ENCODE measurements around the gene PLCH1. TPM values are rescaled to one million over a fixed set of nuclear protein-coding genes. Genes with fewer than 3 reads are reported as not detected.

PLCH1 gene
- total and polyA plus RNA-seq, 2 donors (not counting 1 experiment from before 2014, with no cell fraction given) = 0.27 TPM; not detected in 1

- ATAC-seq (ENCODE audit: low read depth) (no peak), DNase-seq (no peak)
- Mint-ChIP-seq H3K9me3 (ENCODE audit: insufficient read depth) (no peaks in the 10 kb centered on the region), H3K27me3 (no peaks in the 10 kb centered on the region), H3K4me3 (no peak overlapping the region), H3K4me1 (peaks cover 5% of the 10 kb centered on the region), H3K27ac (no peak overlapping the region)
- Histone ChIP-seq H3K9me3 (ENCODE audit: control extremely low read depth in 1 of 3, control insufficient read depth in 2 of 3, insufficient read depth in 1 of 3, low read length in 2 of 3) (no peaks in the 10 kb centered on the region), H4K20me1 (ENCODE audit: control insufficient read depth, insufficient read depth, low read length, poor library complexity, severe bottlenecking) (no peaks in the 10 kb centered on the region), H3K36me3 (replicated peaks in 1 of 2; ENCODE audit: control extremely low read depth in 1 of 2, control insufficient read depth in 1 of 2, extremely low read depth in 1 of 2, insufficient read depth in 2 of 2, low read length in 1 of 2) (no peaks in the 10 kb centered on the region), H2AFZ (ENCODE audit: insufficient read depth, low read depth, low read length, poor library complexity, severe bottlenecking) (no peak overlapping the region), H3K4me3 (ENCODE audit: control extremely low read depth in 1 of 5, extremely low read depth in 1 of 5, insufficient read depth in 1 of 5, low read depth in 2 of 5, low read length in 4 of 5) (no peak overlapping the region), H3K27me3 (replicated peaks in 1 of 4; ENCODE audit: control extremely low read depth in 1 of 4, control insufficient read depth in 3 of 4, insufficient read depth in 4 of 4, low read length in 3 of 4) (no peaks in the 10 kb centered on the region), H3K4me1 (ENCODE audit: control insufficient read depth in 2 of 2, insufficient read depth in 2 of 2, low read length in 2 of 2) (no peaks in the 10 kb centered on the region), H3K4me2 (replicated peaks; ENCODE audit: low read depth, low read length, poor library complexity, severe bottlenecking) (no peak overlapping the region), H3K79me2 (ENCODE audit: control insufficient read depth, insufficient read depth, low read length) (no peaks in the 10 kb centered on the region), H3K27ac (ENCODE audit: low read length in 2 of 2) (no peak overlapping the region), H3K9ac (ENCODE audit: low read length) (no peak overlapping the region)
- intact Hi-C loops (cut with micrococcal nuclease) = no loop called here
- no peak for TF ChIP-seq CTCF (IDR thresholded peaks at IDR 0.05)
- TF ChIP-seq EZH2 (IDR thresholded peaks at IDR 0.05; ENCODE audit: borderline replicate concordance, insufficient read depth, low read depth, low read length, poor library complexity, severe bottlenecking) = no peak
- 64% methylated on average over 1 of the region's 3 CpGs for WGBS (ENCODE audit: insufficient coverage)
- CTCF ChIA-PET = interaction anchor here (0.9 to 1.3 kb wide), 2 partner anchors 9 to 379 kb away, joined by 3 to 5 read pairs; no protein-coding TSS in a partner anchor
- POLR2A ChIA-PET = no interaction called here
These were observed 410.5 kb downstream of the PLCH1 start for GRCh38 chr3:155334215-155334913.

DNA sequence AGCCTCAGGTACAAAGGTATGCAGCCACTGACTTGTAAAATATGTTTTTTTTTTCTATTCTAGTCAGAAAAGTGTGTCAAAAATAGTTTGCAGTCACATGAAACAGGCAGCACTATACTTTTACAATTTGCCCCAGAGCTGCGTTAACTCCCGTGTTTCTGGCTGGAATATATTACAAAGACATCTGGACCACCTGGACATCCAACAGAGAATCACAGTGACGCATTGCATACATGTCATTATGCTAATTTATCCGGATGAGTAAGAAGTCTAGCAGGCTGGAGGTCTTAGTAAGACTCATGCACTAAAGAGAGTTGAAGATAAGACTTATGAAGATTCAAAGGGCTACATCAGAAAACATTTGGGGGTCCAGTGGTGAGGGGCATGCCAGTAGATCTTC lies 412.2 kb downstream of the PLCH1 start:
- H3K4me3 ChIP-seq (ENCODE audit: control extremely low read depth in 1 of 5, extremely low read depth in 1 of 5, insufficient read depth in 1 of 5, low read depth in 2 of 5, low read length in 4 of 5) = no peak overlapping the region
- CTCF ChIA-PET = no interaction called here
- peaks cover 5% of the 10 kb centered on the region for H3K4me1 Mint-ChIP-seq
- H2AFZ ChIP-seq (ENCODE audit: insufficient read depth, low read depth, low read length, poor library complexity, severe bottlenecking) = no peak overlapping the region
- no peak overlapping the region for H3K4me3 Mint-ChIP-seq
- DNase-seq = no peak
- 93% methylated on average over 2 of the region's 4 CpGs for WGBS (ENCODE audit: insufficient coverage)
- no peak overlapping the region for H3K27ac ChIP-seq (ENCODE audit: low read length in 2 of 2)
- ATAC-seq (ENCODE audit: low read depth) = no peak
- no peaks in the 10 kb centered on the region for H3K9me3 ChIP-seq (ENCODE audit: control extremely low read depth in 1 of 3, control insufficient read depth in 2 of 3, insufficient read depth in 1 of 3, low read length in 2 of 3)
- intact Hi-C loops (cut with micrococcal nuclease) = no loop called here
- no peaks in the 10 kb centered on the region for H3K79me2 ChIP-seq (ENCODE audit: control insufficient read depth, insufficient read depth, low read length)
- POLR2A ChIA-PET = no interaction called here
- no peaks in the 10 kb centered on the region for H3K4me1 ChIP-seq (ENCODE audit: control insufficient read depth in 2 of 2, insufficient read depth in 2 of 2, low read length in 2 of 2)
- no peak for TF ChIP-seq CTCF (IDR thresholded peaks at IDR 0.05)
- TF ChIP-seq EZH2 (IDR thresholded peaks at IDR 0.05; ENCODE audit: borderline replicate concordance, insufficient read depth, low read depth, low read length, poor library complexity, severe bottlenecking) = no peak
- no peaks in the 10 kb centered on the region for H3K27me3 Mint-ChIP-seq
- no peak overlapping the region for H3K9ac ChIP-seq (ENCODE audit: low read length)
- no peaks in the 10 kb centered on the region for H3K36me3 ChIP-seq (replicated peaks in 1 of 2; ENCODE audit: control extremely low read depth in 1 of 2, control insufficient read depth in 1 of 2, extremely low read depth in 1 of 2, insufficient read depth in 2 of 2, low read length in 1 of 2)
- no peak overlapping the region for H3K27ac Mint-ChIP-seq
- H3K9me3 Mint-ChIP-seq (ENCODE audit: insufficient read depth) = no peaks in the 10 kb centered on the region
- H3K27me3 ChIP-seq (replicated peaks in 1 of 4; ENCODE audit: control extremely low read depth in 1 of 4, control insufficient read depth in 3 of 4, insufficient read depth in 4 of 4, low read length in 3 of 4) = no peaks in the 10 kb centered on the region
- H4K20me1 ChIP-seq (ENCODE audit: control insufficient read depth, insufficient read depth, low read length, poor library complexity, severe bottlenecking) = no peaks in the 10 kb centered on the region
- no peak overlapping the region for H3K4me2 ChIP-seq (replicated peaks; ENCODE audit: low read depth, low read length, poor library complexity, severe bottlenecking)

Data from B cell (primary cell).